GM04504 (cell line): ENCODE results near the gene SLC17A5.
A peak's percentile ranks its signal among the peaks of the same experiment; 100 is the strongest.
"Not testable (repeated sequence)": the region's sequence is repeated elsewhere in the genome, so short reads cannot be mapped to it uniquely, and the experiment has no call there.

Experiments used
- DNase-seq: peaks from one replicate; pipeline ENCODE4 v3.0.0-alpha.2; 2012; ENCODE audit warnings: low read depth

SLC17A5 gene

DNA sequence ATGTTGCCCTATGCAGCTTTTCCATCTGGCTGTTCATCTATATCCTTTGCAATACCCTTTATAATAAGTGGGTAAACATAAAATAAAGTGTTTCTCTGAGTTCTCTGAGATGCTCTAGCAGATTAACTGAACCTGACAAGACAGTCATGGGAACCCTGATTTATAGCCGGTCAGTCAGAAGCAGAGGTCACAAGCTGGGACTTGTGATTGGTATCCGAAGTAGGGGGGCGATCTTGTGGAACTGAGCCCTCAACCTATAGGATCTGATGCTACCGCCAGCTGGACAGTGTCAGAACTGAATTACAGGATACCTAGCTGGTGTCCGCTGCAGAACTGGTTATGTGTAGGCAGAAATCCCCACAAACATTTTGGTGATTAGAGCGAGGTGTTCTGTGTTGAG lies 39.0 kb downstream of the SLC17A5 start:
- no peak for DNase-seq

DNA sequence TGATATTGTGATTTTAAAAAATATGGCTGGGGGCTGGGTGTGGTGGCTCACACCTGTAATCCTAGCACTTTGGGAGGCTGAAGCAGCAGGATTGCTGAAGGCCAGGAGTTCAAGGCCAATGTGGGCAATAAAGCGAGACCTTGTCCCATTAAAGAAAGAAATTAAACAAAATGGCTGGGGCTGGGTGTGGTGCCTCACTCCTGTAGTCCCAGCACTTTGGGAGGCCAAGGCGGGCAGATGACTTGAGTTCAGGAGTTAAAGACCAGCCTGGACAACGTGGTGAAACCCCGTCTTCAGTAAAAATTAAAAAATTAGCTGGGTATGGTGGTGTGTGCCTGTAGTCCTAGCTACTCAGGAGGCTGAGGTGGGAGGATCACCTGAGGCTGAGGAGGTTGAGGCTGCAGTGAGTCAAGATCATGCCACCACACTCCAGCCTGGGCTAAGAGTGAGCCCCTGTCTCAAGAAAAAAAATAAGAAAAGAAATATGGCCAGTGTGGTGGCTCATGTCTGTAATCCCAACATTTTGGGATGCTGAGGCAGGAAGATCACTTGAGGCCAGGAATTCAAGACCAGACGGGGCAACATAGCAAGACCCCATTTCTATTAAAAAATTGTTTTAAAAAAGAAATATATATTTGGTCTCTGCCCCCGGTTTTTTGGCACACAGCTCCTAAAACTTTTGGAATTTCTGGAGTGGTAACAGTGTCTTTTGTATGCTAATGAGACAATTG lies 39.8 kb downstream of the SLC17A5 start:
- no peak for DNase-seq

DNA sequence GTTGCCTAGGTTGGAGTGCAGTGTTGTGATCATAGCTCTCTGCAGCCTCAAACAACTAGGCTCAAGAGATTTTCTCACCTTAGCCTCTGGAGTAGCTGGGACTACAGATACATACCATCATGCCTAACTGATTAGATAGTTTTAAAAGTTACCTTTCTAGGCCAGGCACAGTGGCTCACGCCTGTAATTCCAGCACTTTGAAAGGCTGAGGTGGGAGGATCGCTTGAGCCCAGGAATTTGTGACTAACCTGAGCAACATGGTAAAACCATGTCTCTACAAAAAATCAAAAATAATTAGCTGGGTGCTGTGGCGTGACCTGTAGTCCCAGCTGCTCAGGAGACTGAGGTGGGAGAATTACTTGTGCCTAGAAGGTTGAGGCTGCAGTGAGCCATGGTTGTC lies 41.2 kb downstream of the SLC17A5 start:
- no peak for DNase-seq

DNA sequence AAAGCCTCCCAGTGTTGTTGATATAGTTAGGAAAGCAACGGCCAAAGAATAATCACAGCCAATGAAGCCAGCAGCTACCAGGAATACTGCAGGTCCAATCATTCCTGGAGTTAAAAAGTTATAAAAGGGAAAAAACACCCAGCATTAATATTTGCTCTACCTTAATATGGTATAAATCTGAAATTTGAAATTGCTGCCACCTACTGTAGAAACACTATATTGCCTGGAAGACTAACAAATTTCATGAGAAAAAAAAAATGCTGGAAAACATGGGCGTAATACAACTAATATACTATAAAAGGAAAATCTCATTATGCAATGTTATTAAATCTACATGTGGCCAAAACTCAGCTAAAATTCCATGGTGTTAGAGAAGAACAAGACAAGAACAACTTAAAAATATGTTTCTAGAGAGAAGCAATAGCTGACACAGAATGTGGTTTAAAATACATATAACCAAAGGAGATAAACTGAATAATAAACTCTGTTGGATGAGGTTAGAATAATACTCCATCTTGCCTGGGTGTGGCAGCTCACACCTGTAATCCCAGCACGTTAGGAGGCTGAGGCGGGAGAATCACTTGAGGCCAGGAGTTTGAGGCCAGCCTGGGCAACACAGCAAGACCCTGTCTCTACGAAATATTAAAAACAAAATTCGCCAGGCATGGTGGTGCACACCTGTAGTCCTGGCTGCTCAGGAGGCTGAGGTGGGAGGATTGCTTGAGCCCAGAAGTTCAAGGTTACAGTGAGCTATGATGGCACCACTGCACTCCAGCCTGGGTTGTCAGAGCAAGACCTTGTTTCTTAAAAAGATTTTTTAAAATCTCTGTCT lies 43.1 kb downstream of the SLC17A5 start:
- DNase-seq, result no peak

DNA sequence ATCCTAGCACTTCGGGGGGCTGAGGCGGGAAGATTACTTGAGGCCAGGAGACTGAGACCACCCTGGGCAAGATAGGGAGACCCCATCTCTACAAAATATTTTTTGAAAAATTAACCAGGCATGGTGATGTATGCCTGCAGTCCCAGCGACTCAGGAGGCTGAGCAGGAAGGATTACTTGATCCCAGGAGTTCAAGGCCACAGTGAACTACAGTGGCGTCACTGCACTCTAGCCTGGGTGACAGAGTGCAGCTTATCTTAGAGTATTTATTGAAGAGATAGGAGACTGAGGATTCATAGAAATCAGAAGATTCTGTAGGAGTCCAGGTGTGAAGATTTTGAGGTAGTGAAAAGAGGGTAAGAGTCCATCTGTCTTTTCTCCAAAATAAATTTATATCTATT lies 45.0 kb downstream of the SLC17A5 start:
- DNase-seq, result no peak

DNA sequence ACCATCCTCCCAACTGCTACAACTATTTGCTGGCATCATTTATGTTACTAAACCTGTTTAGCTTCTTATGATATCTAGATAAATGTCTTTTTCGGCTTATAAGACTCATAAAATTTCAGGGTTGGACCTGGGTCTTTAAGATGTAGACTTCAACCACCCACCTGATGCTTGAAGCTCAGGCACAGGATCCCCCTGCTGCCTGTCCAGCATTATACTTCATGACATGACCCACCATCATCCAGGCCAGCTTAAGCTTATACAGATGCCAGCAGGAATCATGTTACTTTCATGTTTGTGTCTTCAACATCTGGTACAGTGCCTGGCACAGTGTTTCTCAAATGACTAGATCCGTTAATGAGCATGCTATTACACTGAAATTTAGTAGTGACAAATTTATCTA lies 47.4 kb downstream of the SLC17A5 start:
- DNase-seq, result no peak

DNA sequence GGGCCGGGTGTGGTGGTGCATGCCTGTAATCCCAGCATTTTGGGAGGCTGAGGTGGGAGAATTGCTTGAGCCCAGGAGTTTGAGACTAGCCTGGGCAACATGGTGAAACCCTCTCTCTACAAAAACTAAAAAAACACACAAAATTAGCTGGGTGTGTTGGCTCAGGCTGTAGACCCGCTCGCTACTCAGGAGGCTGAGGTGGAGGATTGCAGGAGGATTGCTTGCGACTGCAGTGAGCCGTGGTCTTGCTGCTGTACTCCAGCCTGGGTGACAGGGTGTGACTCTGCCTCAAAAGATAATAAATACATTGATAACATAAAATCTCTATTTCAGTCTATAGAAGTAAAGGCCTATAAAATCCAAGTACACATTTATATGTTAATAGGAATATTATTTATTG lies 49.3 kb downstream of the SLC17A5 start:
- DNase-seq, result no peak

DNA sequence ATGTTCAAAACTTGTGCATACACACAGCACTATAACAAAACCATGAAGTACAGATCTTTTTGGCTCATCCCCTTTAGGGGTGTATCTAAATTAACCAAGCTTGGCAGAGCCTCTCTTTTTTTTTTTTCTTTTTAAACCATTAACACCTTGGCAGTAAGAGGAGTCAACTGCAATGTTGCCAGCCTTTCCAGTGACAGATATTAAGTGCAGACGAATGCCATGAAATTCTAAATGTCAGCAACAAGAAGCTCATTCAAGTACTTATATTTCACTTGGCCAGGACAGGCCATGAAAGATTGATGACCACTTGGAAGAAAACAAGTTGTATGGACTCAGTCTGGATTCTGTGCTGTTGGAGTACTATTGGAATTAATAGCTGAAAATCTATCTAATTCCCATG lies 49.8 kb downstream of the SLC17A5 start:
- no peak for DNase-seq

DNA sequence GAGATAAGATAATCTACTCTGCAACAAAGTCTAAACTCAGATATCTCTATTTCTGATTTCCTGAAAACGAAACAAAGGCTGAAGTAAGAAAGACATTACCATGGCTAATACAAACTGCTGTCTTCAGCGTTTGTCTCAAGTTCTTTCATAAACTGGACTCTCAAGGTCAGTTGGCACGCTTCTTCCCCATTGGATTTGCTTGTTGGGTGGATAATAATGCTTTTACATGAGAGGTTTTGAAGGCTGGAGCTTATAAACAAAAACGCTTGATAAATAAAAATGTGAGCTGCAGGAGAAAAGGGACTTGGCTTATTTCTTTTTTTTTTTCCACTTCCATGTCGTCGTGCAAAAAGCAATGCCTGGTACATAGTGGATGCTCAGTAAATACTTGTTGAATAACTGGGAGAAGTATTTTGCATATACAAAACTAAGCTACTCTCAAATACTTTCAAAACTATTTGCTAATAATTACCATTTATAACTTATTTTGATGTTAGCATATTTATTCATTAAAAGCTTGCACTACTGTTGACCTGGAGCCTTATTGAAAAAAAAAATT lies 67.3 kb downstream of the SLC17A5 start:
- no peak for DNase-seq

DNA sequence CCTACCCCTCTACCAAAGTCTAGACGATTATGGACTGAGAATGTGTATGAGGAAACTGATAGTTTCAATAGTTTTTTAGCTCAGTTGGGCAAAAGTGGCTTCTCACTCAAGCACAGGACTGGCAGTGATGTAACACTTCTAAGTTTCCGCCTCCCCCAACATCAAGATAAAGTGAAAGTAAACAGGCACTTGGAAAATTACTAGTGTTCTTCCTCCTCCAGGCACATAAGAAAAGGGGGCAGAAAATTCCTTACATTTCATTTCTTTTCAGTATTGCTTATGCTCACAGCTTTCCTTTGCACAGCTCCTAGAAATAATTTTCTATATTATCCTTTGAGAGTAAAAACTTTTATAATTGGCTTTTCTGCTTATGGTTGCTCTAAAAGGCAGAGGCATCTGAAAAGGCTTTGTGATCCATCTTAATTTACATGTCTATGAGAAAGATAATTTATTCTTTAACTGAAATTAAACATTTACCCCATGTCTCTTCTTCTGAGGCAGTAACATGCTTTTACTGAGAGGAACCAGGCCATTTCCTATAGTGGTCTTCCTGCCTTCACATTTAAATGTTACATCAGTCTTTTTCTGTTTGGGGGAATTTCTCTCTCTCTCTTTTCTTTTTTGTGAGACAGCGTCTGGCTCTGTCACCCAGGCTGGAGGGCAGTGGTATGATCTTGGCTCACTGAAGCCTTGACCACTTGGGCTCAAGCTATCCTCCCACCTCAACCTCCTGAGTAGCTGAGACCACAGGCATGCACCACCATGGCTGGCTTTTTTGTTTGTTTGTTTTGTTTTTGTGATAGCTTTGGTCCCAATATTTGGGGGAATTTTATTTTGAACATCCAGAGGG lies 68.0 kb downstream of the SLC17A5 start:
- peak; percentile 56 for DNase-seq

DNA sequence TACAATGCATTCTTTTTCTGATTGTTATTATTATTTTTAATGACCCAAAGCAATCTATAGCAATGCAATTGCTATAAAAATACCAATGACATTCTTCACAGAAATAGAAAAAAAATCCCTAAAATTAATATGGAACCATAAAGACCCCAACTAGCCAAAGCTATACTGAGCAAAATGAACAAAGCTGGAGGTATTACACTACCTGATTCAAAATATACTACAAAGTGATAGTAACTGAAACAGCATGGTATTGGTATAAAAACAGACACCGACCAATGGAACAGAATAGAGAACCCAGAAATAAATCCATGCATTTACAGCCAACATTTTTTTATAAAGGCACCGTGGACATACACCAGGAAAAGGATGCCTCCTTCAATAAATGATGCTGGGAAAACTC lies 72.5 kb downstream of the SLC17A5 start:
- no peak for DNase-seq

DNA sequence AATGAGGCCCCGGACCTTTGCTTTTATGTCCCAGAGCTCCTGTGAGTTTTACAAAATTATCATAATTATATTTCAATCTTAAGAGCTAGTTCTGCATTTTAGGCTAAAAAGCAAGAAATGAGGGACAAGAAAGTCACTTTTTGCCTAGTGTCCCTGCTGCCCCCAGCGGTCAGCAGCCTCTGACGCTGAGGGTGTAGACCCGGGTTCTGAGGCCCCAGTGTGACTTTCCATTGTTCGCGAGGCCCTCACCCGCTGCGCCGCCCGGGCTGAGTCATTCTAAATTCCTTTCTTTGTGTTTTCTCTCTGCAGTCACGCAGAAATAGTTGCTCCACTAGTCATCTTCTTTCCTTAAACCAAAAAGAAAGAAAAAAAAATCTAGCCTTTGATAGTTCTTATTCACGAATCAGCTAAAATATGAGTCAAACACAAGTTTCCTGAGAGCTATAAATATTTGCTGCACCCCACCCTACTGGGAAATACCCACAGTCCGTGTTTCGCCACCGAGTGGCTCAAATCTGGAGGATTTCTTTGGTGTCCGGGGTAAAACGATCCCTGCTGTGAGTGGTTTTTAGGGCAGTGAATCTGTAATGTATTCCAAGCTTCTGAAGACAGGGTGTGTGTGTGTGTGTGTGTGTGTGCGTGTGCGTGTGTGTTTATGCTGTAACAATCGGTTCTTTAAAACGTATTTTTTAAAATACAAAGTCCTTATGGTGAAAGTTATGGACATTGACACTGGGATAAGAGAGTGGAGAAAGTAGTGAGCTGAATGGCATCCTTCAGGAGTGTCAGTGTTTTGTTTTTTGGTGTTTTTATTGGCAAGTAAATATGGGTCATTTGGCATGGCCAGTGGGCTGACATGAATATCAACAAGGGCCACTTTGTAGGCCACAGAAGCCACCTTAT lies 73.3 kb downstream of the SLC17A5 start:
- DNase-seq, result peak; percentile 98

DNA sequence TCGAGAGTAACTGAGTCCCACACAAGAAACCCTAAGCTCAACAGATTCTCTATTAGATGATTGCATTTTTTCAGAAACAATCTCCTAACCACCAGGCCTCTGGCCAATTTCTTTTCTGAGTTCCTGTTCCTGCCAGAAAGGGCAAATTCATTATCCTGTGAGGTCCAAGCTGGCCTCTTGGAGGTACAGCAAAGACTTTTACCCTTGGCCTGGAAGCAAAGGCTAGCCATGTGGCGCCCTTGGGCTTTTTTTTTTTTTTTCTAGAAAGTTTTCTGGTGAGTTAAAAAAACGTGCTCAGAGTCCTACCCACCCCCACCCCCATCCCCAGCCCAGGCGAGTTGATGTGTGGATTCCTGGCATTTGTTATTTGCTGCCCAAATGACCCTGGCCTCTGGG lies 73.9 kb downstream of the SLC17A5 start:
- DNase-seq, result peak; percentile 89

DNA sequence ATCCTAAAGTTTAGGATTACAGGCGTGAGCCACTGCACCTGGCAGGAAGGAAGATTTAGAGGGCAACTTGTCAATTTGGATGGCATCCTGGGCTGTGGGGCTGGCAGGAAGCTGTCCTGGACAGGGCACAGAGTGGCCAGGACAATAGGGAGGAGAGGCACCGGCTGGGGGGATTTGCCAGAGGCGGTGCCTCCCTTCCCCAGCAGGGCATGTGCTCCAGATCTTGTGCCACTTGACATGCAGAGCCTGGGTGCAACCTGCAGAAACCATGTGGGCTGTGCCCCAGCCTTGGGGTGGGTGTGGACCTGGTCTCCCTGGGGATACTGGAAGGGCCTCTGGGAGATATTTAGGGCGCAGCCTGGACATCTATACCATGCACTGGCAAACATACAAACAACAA lies 74.4 kb downstream of the SLC17A5 start:
- DNase-seq, result no peak

DNA sequence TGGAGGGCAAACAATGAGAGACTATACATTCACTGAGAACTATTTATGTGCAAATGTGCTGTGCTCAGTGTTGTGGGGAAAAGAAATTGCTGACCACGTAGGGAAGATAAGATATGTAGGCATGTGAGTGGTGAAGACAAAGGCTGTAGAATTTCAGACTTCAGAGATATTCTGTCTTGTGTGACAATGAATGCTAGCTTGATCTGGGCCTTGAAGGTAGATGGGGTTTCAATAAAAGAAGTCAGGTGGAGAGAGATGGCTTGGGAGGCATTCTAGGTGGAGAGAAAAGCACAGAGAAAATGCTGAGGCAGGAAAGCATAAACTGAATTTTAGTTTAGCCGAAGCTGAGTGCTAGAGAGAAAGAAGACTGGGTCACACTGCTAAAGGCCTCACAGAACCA lies 76.1 kb downstream of the SLC17A5 start:
- no peak for DNase-seq

DNA sequence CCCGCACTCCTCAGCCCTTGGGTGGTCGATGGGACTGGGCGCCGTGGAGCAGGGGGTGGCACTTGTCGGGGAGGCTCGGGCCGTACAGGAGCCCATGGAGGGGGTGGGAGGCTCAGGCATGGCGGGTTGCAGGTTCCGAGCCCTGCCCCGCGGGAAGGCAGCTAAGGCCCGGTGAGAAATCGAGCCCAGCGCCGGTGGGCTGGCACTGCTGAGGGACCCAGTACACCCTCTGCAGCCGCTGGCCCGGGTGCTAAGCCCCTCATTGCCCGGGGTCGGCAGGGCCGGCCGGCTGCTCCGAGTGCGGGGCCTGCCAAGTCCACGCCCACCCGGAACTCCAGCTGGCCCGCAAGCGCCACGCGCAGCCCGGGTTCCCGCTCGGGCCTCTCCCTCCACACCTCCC lies 81.3 kb downstream of the SLC17A5 start:
- not testable (repeated sequence) for DNase-seq

DNA sequence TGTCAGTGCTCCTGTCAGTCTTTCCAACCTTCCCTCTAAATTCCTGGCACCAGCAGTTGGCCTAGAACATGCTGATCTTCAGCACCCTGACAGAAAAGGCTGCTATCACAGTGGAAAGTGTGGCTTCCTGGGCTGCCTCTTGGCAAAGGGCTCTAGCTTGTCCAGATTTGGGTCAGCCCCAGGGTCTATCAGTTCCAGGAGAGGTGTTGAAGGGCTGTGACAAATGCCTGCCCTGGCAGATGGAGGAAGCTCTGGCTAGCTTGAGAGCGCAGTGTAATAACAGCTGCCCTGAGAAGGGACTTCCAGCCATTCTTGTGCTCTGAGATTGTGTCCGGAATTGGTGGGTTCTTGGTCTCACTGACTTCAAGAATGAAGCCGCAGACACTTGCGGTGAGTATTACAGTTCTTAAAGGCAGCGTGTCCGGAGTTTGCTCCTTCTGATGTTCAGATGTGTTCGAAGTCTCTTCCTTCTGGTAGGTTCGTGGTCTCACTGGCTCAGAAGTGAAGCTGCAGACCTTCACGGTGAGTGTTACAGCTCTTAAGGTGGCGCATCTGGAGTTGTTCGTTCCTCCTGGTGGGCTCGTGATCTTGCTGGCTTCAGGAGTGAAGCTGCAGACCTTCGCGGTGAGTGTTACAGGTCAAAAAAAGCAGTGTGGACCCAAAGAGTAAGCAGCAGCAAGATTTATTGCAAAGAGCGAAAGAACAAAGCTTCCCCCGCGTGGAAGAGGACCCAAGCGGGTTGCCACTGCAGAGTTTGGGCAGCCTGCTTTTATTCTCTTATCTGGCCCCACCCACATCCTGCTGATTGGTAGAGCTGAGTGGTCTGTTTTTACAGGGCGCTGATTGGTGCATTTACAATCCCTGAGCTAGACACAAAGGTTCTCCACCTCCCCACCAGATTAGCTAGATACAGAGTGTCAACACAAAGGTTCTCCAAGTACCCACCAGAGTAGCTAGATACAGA lies 82.3 kb downstream of the SLC17A5 start:
- DNase-seq, result not testable (repeated sequence)

DNA sequence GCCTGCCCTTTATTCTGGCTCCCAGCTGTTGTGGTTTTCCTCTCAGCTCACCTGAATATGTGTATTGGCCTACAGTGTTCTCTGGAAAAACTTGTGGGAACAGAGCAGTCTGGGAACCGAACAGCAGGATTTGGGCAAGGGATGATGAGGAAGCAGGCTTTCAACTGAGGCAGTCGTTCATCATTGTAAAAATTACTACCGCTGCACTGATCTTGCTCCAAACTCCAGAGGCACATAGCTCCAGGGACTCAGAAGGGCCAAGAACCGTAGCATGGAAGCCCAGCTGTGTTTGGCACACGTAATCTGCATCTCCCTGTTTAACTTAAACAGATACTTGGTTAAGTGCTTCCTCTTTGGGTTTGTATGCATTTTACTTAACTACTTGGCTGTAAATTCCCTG lies 84.7 kb downstream of the SLC17A5 start:
- DNase-seq, result no peak

DNA sequence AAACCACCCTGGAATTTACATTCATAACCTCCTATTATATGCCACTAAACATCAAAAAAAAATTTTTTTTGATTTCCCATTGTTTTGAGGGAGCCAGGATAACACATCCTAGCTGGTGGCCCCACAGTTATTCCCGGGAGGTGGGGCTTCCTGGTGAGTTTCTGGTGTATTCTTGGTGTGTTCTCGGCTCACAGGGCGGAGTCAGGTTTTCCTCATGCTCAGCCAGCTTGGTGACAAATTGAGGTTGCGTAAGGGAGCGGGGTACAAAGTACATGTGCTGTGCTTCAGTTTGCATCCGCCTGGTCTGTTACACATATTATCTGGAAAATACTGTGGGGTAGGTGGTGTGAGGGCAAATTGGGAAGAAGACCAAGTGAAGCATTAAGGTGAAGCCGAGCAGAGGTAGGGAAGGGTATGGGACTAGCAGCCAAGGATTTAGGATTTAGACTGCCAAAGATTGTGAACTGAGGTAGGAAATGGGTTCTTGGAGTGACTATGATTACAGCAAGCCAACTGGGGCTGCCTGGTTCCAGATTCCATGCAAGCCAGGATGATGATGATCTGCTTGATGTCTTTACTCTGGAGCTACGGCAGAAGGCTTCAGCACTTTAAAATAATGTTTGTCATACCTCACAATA lies 86.7 kb downstream of the SLC17A5 start:
- DNase-seq, result peak; percentile 72

DNA sequence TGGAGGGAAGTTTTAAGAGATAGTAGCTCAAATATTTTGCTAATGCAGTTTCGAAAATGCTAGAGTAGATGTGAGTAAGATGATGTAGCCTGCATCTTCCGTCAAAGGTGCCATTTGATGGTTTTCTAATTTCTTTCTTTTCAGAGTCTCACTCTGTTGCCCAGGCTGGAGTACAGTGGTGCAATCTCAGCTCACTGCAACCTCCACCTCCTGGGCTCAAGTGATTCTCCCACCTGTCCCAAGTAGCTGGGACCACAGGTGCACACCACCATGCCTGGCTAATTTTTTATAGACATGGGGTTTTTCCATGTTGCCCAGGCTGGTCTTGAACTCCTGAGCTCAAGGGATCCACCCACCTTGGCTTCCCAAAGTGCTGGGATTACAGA lies 87.3 kb downstream of the SLC17A5 start:
- not testable (repeated sequence) for DNase-seq
